GM12891 (cell line): Measurements from ENCODE around the gene DST.
"Not testable (repeated sequence)": the region's sequence is repeated elsewhere in the genome, so short reads cannot be mapped to it uniquely, and the experiment has no call there.

Source experiments
- DNase-seq: peaks from one replicate; pipeline ENCODE4 v3.0.0; 2011; ENCODE audit warnings: low spot score; ENCODE audit not compliant: insufficient read length
- FAIRE-seq: peaks from 2 replicates; lab custom pipeline; 2011; peaks lifted over from hg19 to GRCh38; lab: Jason Lieb, UNC
- PAX5 ChIP-seq: IDR thresholded peaks from 2 replicates; pipeline ENCODE4 v1.6.1; 2011; ENCODE audit warnings: low read length, moderate library complexity, mild to moderate bottlenecking; ENCODE audit not compliant: insufficient read depth, severe bottlenecking
- POLR2A ChIP-seq: IDR thresholded peaks from 2 replicates; pipeline ENCODE4 v1.6.1; 2011; ENCODE audit warnings: low read depth, low read length, control low read depth
- POLR2AphosphoS5 ChIP-seq: IDR thresholded peaks from 2 replicates; pipeline ENCODE4 v1.6.1; 2011; ENCODE audit warnings: low read depth, low read length, control low read depth
- POU2F2 ChIP-seq: IDR thresholded peaks from 2 replicates; pipeline ENCODE4 v1.6.1; 2011; ENCODE audit warnings: low read depth, mild to moderate bottlenecking, control low read depth, low read length, moderate library complexity
- SPI1 ChIP-seq: IDR thresholded peaks from 2 replicates; pipeline ENCODE4 v1.6.1; 2011; ENCODE audit warnings: low read depth, low read length, control low read depth
- TAF1 ChIP-seq: IDR thresholded peaks from 2 replicates; pipeline ENCODE4 v1.6.1; 2011; ENCODE audit warnings: low read depth, low read length, control low read depth

The DST gene

DNA sequence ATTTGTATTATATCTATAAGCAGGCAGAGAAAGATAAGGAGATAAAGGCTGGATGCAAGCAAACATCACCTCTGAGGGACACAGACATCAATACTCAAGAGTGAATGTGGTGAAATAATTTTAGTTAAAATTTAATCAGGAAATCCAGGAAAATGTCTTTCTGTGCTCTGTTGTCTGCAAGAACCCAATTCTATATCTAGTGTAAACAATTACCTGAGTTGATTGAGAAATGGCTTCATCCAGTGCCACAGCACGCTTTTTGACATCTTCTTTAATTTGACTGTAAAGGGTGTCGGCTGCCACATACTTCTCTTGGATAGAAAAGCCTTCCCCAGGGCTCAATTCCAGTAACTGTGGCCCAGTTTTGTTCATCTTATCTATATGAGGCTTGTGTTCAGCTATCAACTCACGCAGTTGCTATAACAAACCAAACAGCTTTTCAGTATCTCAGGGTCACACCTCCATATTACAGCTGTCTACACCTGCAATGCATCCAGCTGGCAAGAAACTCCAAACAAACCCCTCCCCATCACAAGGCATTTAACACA is 131.6 kb downstream of the DST start:
- DNase-seq = no peak
- TF ChIP-seq PAX5 = no peak
- TF ChIP-seq TAF1 = no peak
- no peak for TF ChIP-seq SPI1
- no peak for TF ChIP-seq POLR2AphosphoS5
- TF ChIP-seq POLR2A = no peak
- no peak for TF ChIP-seq POU2F2
- no peak for FAIRE-seq

DNA sequence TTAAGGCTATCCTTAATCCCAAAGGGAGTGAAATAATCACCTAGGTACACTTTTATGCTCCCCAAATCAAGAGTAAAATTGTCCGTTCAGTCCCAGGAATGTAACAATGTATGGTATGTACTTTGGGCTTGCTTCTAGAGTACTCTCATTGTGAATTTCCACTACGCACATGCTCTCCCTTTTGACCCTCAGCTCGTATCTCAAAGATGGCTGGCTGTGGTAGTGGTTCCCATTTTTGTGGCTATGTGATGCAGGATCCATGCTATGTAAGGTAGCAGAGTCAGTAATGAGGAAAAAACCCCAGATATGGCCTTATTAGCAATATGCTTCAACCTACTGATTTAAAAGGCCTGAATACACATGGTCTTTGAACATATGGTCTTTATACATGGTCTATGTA is 133.7 kb downstream of the DST start:
- DNase-seq = no peak
- no peak for FAIRE-seq
- TF ChIP-seq PAX5 = no peak
- TF ChIP-seq TAF1 = no peak
- no peak for TF ChIP-seq SPI1
- TF ChIP-seq POLR2A = no peak
- TF ChIP-seq POU2F2 = no peak
- TF ChIP-seq POLR2AphosphoS5 = no peak

DNA sequence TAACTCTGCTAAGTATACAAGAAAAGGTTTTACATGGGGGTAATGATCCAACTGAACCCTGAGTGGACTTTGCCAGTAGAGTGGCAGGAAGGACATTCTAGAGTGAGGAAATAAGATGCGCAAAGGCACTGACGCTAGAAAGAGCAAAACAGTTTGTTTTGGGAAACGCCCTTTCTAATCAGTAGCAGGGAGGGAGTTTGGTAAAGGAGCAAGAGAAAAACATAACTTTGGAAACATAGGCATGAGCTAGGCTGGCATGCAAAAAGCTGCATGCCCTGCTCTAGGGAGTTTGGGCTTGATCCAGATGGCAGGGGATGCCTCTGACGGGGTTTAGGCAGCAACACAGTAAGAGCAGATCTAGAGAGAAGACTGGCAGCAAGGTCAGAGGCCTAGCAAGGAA is 135.2 kb downstream of the DST start:
- DNase-seq = no peak
- TF ChIP-seq POLR2AphosphoS5 (no peak), POLR2A (no peak), SPI1 (no peak), POU2F2 (no peak), PAX5 (no peak), TAF1 (no peak)
- no peak for FAIRE-seq

DNA sequence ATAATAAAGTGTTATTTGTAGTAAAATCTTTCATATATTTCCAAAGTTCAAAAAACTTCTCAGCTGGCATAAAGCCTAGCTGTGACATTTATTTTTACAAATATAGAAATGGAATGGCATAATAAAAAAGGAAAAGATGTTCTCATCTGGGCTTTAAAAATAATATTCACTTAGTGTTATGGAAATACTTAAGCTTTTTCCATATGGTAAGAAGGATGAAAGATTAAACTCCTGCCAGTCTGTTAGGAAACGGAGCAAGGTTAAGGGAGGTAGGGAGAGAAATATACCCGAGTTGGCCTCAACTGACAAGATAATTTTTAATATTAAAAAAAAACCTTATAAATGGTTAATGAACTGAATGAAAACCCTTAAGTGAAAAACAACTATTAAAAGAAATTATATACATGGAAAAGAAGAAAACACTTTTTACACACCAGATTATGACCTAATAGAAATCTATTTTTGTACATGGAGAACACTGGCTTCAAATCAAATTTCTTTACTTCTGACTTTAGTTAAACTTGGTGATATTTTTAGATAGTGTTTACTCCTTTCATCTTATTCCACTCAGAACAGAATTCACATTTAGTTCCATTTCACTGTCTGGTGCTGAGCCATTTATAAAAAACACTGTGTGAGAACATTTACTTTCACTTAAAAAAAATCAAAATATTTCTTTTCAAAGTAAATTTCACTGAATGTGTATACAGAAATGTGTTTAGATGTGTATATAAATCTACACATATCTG is 137.0 kb downstream of the DST start:
- DNase-seq (no peak), FAIRE-seq (no peak)
- TF ChIP-seq POLR2AphosphoS5 (no peak), PAX5 (no peak), SPI1 (no peak), POU2F2 (no peak), TAF1 (no peak), POLR2A (no peak)

DNA sequence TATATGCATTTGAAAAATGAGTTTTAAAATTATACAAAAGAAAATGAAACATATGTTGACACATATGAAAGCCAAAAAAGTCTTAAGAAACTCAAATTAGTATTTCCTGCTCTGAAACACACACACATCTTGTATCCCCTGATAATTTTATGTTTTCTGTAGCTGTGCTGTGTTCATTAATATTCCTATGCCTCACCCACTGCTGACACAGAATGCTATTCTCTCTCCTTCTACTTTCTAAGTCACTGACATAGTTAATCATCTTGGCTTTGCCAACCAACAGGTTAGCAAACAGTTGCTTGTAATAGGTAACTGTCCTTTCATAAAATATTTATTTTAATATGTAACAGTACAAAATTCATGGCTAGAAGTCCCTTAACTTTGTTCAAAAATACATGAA is 140.7 kb downstream of the DST start:
- DNase-seq = no peak
- TF ChIP-seq POLR2AphosphoS5 (no peak), POU2F2 (no peak), PAX5 (no peak), SPI1 (no peak), POLR2A (no peak), TAF1 (no peak)
- no peak for FAIRE-seq

DNA sequence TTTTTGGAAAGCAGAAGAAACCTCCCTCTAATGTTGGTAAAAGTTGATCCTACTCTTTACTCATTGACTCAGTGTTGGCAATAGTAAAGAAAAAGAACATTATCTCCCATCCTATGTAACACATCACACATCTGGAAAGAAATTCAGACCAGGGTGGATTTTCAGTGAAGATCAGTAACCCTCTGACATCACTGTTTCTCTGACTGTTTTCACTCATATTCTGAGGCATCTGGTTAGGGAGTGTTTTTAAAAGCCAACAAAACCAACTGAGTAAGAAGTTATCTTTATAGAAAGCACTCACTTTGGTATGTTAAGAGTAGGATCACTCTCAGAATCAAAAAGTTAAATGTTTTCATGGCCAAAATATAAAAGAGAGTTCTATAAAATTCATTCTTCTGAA is 143.6 kb downstream of the DST start:
- DNase-seq = no peak
- no peak for TF ChIP-seq POLR2A
- no peak for TF ChIP-seq SPI1
- TF ChIP-seq PAX5 = no peak
- no peak for TF ChIP-seq TAF1
- no peak for TF ChIP-seq POLR2AphosphoS5
- no peak for TF ChIP-seq POU2F2
- peak; percentile 54 for FAIRE-seq

DNA sequence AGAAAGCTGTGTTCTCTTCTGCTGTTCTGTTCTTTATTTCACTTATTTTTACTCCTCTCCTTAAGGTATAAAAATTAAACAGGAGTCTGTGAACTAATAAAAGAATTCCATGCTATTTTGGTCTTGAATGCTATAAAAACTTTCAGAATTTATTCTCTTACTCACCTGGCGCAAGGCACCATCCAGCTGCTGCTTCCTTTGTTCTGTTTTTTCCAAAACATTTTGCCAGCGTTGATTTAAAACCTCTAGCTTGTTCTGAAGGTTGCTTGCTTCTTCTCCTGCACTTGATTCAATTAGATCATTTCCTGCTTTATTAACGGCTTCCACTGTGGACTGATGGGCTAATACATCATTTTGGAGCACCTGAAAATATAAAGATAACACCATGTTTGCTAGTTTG is 145.0 kb downstream of the DST start:
- TF ChIP-seq TAF1 = no peak
- no peak for TF ChIP-seq PAX5
- TF ChIP-seq POLR2AphosphoS5 = no peak
- no peak for TF ChIP-seq POU2F2
- no peak for TF ChIP-seq POLR2A
- no peak for TF ChIP-seq SPI1
- DNase-seq (no peak), FAIRE-seq (no peak)

DNA sequence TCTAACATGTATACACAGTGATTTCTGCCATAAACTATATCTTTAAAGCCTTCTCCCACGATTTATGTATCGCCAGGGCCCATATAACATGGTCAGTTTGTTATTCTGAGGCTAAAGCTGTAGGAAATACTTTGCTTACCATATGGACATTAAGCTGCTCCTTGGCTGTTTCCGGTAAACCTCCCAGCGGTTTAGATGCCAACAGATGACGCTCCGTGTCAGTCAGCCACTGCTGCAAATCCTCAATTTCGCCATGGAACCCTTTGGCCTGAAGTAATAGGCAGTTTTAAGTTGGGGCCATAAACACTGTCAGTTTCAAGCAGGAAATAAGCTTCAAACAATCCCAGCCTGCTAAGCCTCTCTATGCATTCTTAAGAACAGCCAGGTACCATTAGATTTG is 145.4 kb downstream of the DST start:
- FAIRE-seq = no peak
- no peak for DNase-seq
- TF ChIP-seq TAF1 (no peak), POLR2AphosphoS5 (no peak), POU2F2 (no peak), PAX5 (no peak), POLR2A (no peak), SPI1 (no peak)

DNA sequence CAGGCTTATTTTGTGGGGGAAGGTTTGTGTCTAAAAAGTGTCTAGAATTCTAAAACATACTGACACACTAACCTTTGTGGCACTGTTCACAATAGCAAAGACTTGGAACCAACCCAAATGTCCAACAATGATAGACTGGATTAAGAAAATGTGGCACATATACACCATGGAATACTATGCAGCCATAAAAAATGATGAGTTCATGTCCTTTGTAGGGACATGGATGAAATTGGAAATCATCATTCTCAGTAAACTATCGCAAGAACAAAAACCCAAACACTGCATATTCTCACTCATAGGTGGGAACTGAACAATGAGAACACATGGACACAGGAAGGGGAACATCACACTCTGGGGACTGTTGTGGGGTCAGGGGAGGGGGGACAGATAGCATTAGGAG is 146.0 kb downstream of the DST start:
- FAIRE-seq, DNase-seq: not testable (repeated sequence)

DNA sequence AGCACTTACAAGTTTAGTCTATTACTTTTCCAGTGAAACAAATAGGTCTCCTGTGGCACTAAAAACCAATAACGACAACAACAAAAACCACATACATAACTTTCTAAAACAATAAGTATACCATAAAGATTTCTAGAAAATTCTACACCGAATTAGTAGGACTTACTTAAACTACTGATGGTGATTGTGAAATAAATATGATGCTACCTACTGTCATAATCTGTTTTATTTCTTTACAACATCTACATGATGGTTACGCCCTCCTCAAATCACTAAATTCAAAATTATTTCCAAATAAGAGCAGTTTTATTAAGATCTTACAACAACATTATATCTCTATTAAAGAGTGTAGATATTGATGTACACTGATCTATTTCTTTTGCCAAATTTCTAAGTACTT is 147.0 kb downstream of the DST start:
- FAIRE-seq = no peak
- DNase-seq = no peak
- TF ChIP-seq PAX5 = no peak
- no peak for TF ChIP-seq POLR2AphosphoS5
- TF ChIP-seq TAF1 = no peak
- no peak for TF ChIP-seq POLR2A
- TF ChIP-seq POU2F2 = no peak
- no peak for TF ChIP-seq SPI1
